DMS114 treated with DMSO at 0.1 percent for 48 hours (cell line): ENCODE data around the gene CNN3.

Experiments
- DNase-seq: peaks from one replicate; lab custom pipeline; 2025; ENCODE audit not compliant: unreplicated experiment; lab: John Stamatoyannopoulos, UW

The CNN3 gene

DNA sequence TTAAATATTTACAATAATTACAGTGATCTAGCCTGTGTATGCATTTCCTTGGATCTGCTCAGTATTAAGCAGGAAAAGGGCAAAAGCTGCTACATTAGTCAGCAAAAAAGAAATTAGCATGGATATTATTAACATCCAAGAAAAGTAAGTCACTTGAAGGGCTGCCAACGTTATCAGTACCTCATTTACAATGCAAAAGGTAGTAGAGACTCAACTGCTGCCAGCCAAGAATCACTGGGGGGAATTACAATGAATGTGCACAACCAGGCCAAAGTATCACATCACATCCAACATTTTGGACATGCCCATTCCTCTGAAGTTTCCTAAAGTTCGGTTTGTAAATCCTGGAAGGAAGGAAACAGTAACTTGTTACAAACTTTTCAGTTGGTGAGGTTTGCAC lies 1.9 kb downstream of the CNN3 start:
- DNase-seq, result no peak

GRCh38 chr1:94922761-94923331 lies 4.1 kb downstream of the CNN3 start:
- no peak for DNase-seq

DNA sequence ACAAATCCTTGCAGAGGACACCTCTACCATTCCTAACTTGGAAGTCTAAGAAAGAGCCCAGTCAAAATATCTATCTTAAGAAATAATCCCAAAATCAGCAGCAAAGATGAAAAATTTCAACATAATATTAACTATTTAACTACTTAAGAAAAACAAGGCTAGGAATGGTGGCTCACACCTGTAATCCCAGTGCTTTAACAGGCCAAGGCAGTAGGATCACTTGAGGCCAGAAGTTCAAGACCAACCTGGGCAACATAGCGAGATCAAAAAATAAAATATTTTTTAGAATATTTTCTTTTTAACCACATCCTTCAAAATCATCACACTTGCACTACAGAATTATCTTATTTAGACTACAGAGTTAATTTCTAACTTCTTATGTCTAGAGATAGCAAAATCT lies 4.9 kb downstream of the CNN3 start:
- DNase-seq, result no peak

GRCh38 chr1:94920061-94920460 lies 6.8 kb downstream of the CNN3 start:
- no peak for DNase-seq

GRCh38 chr1:94919241-94920030 lies 7.5 kb downstream of the CNN3 start:
- no peak for DNase-seq

GRCh38 chr1:94917251-94917650 lies 9.7 kb downstream of the CNN3 start:
- DNase-seq, result no peak

GRCh38 chr1:94912263-94913184 lies 14.4 kb downstream of the CNN3 start:
- no peak for DNase-seq

DNA sequence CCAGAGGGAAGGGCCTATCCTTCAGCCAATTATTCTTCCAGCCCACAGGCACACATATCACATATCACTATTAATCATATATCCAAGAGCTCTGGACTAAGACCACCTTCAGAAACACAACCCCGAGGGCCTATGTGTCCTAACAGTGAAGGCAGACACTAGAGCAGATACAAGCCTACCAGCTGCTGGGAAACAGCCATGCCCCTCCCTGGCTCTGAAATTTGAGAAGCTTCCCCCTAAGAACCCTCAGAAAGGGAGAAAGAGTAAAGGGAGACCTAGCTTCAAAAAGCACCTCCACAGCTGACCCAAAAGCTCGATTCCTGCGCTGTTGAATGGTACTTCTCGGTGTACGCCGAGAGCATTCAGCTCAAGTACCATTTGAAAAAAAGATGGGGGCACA lies 17.4 kb downstream of the CNN3 start:
- DNase-seq, result no peak

GRCh38 chr1:94908965-94909364 lies 17.9 kb downstream of the CNN3 start:
- DNase-seq, result no peak

GRCh38 chr1:94908190-94908589 lies 18.7 kb downstream of the CNN3 start:
- no peak for DNase-seq

GRCh38 chr1:94907136-94907535 lies 19.8 kb downstream of the CNN3 start:
- DNase-seq, result no peak

DNA sequence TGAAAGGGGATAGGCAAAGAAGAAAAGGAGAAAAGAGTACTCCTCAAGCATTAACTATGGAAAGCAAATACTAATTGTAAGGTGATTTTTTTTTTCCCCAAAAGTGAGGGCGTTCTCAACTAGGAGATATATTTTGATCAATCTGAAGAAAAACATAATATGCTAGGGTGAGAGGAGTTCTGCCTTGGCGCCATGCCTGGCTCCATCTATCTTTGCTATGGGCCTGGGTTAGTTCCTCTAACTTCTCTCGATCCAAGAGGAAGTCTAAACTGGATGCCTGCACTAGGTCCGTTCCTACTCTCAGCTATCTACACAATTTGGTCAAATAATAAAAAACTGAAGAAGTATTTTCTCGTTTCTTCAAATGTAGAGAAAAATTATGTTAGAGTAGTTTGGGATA lies 20.5 kb downstream of the CNN3 start:
- no peak for DNase-seq

DNA sequence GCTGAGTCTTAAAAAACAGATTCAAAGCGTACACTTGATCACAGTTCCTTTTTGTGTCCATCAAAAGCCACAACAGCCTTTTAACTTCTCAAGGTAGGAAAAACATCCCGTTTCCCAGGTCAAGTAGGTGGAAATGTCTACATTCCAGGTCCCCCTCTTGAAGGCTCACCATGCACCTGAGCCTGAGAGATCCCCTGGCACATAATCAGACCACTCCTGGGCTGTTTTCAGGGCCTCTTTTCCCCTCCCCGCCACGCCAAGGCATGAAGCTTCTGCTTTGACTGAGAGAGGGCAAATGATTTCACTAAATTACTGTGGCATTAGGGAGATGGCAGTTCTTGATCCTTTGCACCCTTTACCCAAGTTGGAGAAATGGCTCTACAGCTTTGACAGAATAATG lies 21.7 kb downstream of the CNN3 start:
- DNase-seq, result no peak

- DNase-seq, result no peak
Measured at GRCh38 chr1:94903280-94904009, 23.5 kb downstream of the CNN3 start.

DNA sequence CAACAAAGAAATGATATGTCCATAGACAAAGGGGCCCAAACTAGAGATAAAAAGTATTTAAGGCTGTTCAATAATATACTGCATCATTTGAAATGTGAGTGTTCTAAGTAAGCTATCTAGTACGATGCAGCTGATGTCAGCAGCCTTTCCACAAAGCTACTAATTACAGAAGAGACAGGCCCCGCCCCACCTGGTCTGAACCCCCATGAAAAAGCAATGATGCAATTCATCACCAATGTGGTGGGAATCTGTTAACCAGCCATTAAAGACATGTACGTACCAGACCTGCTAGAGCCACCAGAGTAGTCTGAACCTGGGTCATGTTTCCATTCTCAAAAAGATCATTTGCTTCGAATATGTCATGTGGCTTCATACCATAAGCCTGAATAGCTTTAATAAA lies 25.1 kb downstream of the CNN3 start:
- no peak for DNase-seq

DNA sequence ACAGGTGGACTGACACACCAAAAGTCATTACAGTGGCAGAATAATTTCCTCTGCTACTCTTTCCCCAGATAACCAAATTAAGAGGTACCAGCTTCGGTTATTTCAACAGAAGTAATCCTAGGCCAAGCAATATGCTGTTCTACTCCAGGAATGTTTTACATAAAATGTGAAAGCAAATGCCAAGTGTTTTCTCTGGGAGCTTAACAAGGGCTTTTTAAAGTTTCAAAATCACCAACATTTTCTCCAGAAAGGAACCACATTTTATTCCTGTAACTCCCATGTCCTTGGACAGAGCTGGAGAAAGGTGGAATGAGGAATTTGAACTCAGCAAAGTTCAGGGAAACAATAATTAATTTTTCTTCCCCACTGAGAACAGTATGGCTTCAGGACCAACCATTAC lies 27.2 kb downstream of the CNN3 start:
- no peak for DNase-seq

DNA sequence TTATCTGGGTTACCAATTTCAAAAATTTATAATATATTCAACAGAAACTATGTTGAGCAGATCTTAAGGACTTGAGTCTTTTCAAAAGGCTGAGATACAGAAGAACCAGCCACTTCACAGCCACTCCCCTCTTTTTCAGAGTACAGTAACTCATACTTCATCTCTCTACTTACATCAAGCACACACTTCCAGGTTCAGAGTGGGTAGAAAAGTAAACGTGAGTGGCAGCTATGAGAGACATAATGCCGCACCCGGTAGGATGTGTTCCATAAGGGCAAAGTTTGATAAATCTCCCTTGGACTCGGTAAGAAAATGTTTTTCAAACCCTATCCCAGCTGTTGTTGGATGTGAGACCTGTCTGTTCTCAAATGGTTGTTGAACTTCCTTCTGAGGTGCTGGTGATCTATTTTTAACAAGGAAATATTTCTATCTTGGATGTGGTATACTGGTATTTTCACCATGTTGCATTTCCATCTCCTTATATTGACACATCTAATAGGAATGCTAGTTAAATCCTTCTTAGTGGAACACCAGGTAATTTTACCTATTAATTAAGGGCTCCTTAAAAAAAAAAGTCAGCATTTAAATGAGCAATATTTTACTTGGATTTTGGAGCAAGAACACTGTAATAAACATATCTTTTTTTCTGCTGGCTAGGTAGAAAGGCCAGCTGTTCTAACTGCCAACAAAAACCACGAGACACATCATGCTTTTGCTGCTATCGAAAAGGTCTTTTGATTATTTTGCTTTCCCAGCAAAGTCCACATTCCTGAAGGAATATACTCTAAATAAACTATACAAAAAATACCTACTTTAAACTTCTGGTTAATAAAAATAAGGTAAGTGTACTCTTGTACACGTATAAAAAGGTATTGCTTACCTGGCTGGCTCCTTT lies 28.2 kb downstream of the CNN3 start:
- no peak for DNase-seq

DNA sequence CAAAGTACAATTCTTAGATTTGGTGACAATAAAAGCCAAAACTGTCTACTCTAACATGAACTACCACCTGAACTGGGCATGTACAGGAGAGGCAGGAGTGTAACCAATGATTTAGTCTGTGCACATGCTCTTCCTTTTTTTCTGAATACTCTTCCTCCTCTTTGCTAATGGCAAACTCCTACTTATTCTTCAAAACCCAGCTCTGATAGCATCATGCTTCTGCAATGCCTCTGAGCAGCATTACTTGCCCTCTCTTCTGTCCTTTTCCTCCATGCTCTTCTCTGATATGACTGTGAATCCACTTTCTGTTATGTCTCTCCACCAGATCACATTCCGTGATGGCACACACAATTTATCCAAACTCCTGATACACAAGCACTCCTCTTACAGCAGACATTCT lies 31.4 kb downstream of the CNN3 start:
- no peak for DNase-seq

DNA sequence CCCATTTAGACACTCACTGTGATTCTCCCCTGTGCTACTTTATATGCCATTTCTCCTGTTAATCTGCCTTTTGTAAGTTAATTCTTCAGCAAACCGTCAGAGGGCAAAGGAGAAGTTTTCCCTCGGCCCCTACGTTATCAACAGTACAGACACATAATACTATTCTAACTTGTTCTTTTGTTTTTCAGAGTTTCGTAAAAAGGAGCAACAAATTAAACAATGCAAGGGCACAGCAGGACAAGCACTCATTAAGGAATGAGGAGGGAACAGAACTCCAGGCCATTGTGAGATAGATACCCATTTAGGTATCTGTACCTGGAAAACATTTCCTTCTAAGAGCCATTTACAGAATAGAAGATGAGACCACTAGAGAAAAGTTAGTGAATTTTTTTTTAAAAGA lies 32.3 kb downstream of the CNN3 start:
- DNase-seq, result no peak

- DNase-seq, result no peak
Measured at GRCh38 chr1:94892604-94893254, 34.2 kb downstream of the CNN3 start.
